ENCODE results near the gene PHLDA1. TPM values are rescaled to one million over a fixed set of nuclear protein-coding genes. Genes with fewer than 3 reads are reported as not detected.
A peak's percentile ranks its signal among the peaks of the same experiment; 100 is the strongest.

Gene PHLDA1
- total and polyA plus RNA-seq, 10 of the 15 experiments (the other 5 are each of a cell fraction or from before 2014, with no cell fraction given) = 0.66 to 14.2 (median 1.3) TPM

DNA sequence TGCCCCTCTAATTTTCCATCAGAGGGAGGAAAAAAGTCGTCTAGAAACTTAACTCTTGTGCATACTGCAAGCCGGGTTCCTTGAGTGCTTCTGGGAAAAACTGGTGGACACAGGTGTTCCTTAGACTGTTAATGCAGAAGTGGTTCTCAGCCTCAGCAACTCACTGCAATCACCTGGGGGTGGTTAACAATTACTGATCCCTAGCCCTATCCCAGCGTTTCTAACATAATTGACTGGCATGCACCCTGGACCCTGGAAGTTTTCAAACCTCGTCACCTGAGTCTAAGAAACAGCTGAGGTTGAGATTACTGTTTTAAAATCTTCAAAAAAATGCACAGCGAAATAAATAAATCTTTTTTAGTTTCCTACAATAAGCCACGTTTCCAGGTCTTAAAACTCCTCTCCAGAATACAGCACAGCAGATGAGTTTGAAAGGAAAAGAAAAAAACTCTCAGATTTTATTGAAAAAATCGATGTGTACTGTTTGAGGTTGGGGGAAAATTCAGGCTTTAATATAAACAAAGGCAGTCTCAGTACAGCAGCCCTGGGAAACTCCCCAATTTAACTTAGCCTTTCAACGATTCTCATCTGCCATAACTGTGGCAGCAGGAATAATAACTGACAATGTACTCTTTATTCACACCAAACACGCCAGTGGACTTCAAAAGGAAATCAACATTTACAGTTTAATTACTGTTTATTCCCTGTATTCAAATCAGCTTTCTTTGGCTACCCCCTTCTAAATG, 45.4 kb downstream of the PHLDA1 start (continued):
- TF ChIP-seq, protein P1, sequence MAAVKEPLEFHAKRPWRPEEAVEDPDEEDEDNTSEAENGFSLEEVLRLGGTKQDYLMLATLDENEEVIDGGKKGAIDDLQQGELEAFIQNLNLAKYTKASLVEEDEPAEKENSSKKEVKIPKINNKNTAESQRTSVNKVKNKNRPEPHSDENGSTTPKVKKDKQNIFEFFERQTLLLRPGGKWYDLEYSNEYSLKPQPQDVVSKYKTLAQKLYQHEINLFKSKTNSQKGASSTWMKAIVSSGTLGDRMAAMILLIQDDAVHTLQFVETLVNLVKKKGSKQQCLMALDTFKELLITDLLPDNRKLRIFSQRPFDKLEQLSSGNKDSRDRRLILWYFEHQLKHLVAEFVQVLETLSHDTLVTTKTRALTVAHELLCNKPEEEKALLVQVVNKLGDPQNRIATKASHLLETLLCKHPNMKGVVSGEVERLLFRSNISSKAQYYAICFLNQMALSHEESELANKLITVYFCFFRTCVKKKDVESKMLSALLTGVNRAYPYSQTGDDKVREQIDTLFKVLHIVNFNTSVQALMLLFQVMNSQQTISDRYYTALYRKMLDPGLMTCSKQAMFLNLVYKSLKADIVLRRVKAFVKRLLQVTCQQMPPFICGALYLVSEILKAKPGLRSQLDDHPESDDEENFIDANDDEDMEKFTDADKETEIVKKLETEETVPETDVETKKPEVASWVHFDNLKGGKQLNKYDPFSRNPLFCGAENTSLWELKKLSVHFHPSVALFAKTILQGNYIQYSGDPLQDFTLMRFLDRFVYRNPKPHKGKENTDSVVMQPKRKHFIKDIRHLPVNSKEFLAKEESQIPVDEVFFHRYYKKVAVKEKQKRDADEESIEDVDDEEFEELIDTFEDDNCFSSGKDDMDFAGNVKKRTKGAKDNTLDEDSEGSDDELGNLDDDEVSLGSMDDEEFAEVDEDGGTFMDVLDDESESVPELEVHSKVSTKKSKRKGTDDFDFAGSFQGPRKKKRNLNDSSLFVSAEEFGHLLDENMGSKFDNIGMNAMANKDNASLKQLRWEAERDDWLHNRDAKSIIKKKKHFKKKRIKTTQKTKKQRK (IDR thresholded peaks at IDR 0.05; ENCODE audit: low read depth, low read length) = no peak
- TF ChIP-seq SREBF2 (IDR thresholded peaks at IDR 0.05; ENCODE audit: low read length) = no peak
- TF ChIP-seq NRF1 (conservative IDR thresholded peaks at IDR 0.05; ENCODE audit: low read depth, low read length) = no peak
- TF ChIP-seq CHD4 (IDR thresholded peaks at IDR 0.05) = no peak
- TF ChIP-seq GABPA (IDR thresholded peaks at IDR 0.05; ENCODE audit: low read depth) = no peak
- TF ChIP-seq EP300 (IDR thresholded peaks at IDR 0.05; ENCODE audit: borderline replicate concordance in 1 of 2, control insufficient read depth in 1 of 2, low read depth in 2 of 2, low read length in 2 of 2) = peak in 1 of 2 experiments; percentile 54; a peak in 1 of 4 replicates
- TF ChIP-seq MTA3 (IDR thresholded peaks at IDR 0.05; ENCODE audit: borderline replicate concordance, low read length) = no peak
- TF ChIP-seq, protein P2, sequence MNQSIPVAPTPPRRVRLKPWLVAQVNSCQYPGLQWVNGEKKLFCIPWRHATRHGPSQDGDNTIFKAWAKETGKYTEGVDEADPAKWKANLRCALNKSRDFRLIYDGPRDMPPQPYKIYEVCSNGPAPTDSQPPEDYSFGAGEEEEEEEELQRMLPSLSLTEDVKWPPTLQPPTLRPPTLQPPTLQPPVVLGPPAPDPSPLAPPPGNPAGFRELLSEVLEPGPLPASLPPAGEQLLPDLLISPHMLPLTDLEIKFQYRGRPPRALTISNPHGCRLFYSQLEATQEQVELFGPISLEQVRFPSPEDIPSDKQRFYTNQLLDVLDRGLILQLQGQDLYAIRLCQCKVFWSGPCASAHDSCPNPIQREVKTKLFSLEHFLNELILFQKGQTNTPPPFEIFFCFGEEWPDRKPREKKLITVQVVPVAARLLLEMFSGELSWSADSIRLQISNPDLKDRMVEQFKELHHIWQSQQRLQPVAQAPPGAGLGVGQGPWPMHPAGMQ (IDR thresholded peaks at IDR 0.05; ENCODE audit: borderline replicate concordance) = no peak
- no peak for TF ChIP-seq CEBPB (IDR thresholded peaks at IDR 0.05; ENCODE audit: borderline replicate concordance in 1 of 2, low read depth in 2 of 2, low read length in 2 of 2)
- TF ChIP-seq KAT2A (conservative IDR thresholded peaks at IDR 0.05; ENCODE audit: control insufficient read depth, low read depth, low read length) = no peak
- TF ChIP-seq TBL1XR1 (IDR thresholded peaks at IDR 0.05; ENCODE audit: low read depth, low read length) = no peak
- no peak for TF ChIP-seq MYB (IDR thresholded peaks at IDR 0.05; ENCODE audit: borderline replicate concordance, low read depth, low read length)
- no peak for TF ChIP-seq CBFB (IDR thresholded peaks at IDR 0.05; ENCODE audit: low read depth)
- TF ChIP-seq, protein P3, sequence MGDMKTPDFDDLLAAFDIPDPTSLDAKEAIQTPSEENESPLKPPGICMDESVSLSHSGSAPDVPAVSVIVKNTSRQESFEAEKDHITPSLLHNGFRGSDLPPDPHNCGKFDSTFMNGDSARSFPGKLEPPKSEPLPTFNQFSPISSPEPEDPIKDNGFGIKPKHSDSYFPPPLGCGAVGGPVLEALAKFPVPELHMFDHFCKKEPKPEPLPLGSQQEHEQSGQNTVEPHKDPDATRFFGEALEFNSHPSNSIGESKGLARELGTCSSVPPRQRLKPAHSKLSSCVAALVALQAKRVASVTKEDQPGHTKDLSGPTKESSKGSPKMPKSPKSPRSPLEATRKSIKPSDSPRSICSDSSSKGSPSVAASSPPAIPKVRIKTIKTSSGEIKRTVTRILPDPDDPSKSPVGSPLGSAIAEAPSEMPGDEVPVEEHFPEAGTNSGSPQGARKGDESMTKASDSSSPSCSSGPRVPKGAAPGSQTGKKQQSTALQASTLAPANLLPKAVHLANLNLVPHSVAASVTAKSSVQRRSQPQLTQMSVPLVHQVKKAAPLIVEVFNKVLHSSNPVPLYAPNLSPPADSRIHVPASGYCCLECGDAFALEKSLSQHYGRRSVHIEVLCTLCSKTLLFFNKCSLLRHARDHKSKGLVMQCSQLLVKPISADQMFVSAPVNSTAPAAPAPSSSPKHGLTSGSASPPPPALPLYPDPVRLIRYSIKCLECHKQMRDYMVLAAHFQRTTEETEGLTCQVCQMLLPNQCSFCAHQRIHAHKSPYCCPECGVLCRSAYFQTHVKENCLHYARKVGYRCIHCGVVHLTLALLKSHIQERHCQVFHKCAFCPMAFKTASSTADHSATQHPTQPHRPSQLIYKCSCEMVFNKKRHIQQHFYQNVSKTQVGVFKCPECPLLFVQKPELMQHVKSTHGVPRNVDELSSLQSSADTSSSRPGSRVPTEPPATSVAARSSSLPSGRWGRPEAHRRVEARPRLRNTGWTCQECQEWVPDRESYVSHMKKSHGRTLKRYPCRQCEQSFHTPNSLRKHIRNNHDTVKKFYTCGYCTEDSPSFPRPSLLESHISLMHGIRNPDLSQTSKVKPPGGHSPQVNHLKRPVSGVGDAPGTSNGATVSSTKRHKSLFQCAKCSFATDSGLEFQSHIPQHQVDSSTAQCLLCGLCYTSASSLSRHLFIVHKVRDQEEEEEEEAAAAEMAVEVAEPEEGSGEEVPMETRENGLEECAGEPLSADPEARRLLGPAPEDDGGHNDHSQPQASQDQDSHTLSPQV (IDR thresholded peaks at IDR 0.05) = no peak
- no peak for TF ChIP-seq EZH2 (IDR thresholded peaks at IDR 0.05; ENCODE audit: borderline replicate concordance, control insufficient read depth, low read depth, low read length)
- TF ChIP-seq, protein P4, sequence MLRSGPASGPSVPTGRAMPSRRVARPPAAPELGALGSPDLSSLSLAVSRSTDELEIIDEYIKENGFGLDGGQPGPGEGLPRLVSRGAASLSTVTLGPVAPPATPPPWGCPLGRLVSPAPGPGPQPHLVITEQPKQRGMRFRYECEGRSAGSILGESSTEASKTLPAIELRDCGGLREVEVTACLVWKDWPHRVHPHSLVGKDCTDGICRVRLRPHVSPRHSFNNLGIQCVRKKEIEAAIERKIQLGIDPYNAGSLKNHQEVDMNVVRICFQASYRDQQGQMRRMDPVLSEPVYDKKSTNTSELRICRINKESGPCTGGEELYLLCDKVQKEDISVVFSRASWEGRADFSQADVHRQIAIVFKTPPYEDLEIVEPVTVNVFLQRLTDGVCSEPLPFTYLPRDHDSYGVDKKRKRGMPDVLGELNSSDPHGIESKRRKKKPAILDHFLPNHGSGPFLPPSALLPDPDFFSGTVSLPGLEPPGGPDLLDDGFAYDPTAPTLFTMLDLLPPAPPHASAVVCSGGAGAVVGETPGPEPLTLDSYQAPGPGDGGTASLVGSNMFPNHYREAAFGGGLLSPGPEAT (IDR thresholded peaks at IDR 0.05; ENCODE audit: low read depth) = peak; percentile 85
- no peak for TF ChIP-seq BACH1 (IDR thresholded peaks at IDR 0.05; ENCODE audit: borderline replicate concordance)
- no peak for TF ChIP-seq SMAD5 (IDR thresholded peaks at IDR 0.05; ENCODE audit: low read depth)
